Vagina (tissue), 2 donors: Measurements from ENCODE around the gene PSMB10.
"Not testable (repeated sequence)": the region's sequence is repeated elsewhere in the genome, so short reads cannot be mapped to it uniquely, and the experiment has no call there.

Experiments
- CTCF ChIP-seq, 3 experiments: fragments of 450-650 bp in 2 of 3; fragments of 200-600 bp in 1 of 3; sonication (generic) in 1 of 3; IDR thresholded peaks; one replicate each; pipeline ENCODE4 v1.5.1; 2017 to 2019; ENCODE audit warnings: antibody characterized with exemption in 3 of 3, mild to moderate bottlenecking in 2 of 3, moderate library complexity in 2 of 3
- POLR2A ChIP-seq, 2 donors: fragments of 450-650 bp; IDR thresholded peaks; one replicate each; pipeline ENCODE4 v1.6.1; 2017; ENCODE audit warnings: antibody characterized with exemption in 2 of 2, mild to moderate bottlenecking in 2 of 2, moderate library complexity in 2 of 2
- POLR2AphosphoS5 ChIP-seq, 2 donors: sonication (generic); formaldehyde crosslinking; IDR thresholded peaks; one replicate each; pipeline ENCODE4 v1.9.0; 2017; ENCODE audit warnings: antibody characterized with exemption in 2 of 2, mild to moderate bottlenecking in 2 of 2, low read depth in 1 of 2; ENCODE audit not compliant: insufficient read depth in 1 of 2

- TF ChIP-seq POLR2A (IDR thresholded peaks at IDR 0.05); CTCF (IDR thresholded peaks at IDR 0.05); POLR2AphosphoS5 (IDR thresholded peaks at IDR 0.05; ENCODE audit: insufficient read depth in 1 of 2, low read depth in 1 of 2): not testable (repeated sequence)
These were observed 1.1 kb upstream of the PSMB10 start for GRCh38 chr16:67937713-67938112.
